Ascending aorta (tissue), 2 donors: Measurements from ENCODE around the gene BCR. TPM values are rescaled to one million over a fixed set of nuclear protein-coding genes. Genes with fewer than 3 reads are reported as not detected.

ENCODE experiments used
- DNase-seq, 2 donors: peaks; one replicate each; pipeline ENCODE4 v3.0.0-alpha.2; 2019; ENCODE audit warnings: low spot score in 2 of 2
- H3K27ac ChIP-seq, 2 donors: fragments of 200-600 bp; sonication (generic); one replicate each; pipeline ENCODE4 v1.5.1; 2016 to 2017; ENCODE audit warnings: mild to moderate bottlenecking in 1 of 2
- H3K27me3 ChIP-seq: fragments of 200-600 bp; sonication (generic); one replicate; pipeline ENCODE4 v1.5.1; 2017
- H3K36me3 ChIP-seq, 2 donors: fragments of 200-600 bp; sonication (generic); one replicate each; pipeline ENCODE4 v1.5.1; 2016
- H3K4me1 ChIP-seq, 2 donors: fragments of 200-600 bp; sonication (generic); one replicate each; pipeline ENCODE4 v1.5.1; 2016 to 2017; ENCODE audit warnings: mild to moderate bottlenecking in 1 of 2
- H3K4me3 ChIP-seq, 2 donors: fragments of 200-600 bp; sonication (generic); one replicate each; pipeline ENCODE4 v1.5.1; 2016 to 2017; ENCODE audit warnings: mild to moderate bottlenecking in 1 of 2
- H3K9me3 ChIP-seq, 2 donors: fragments of 200-600 bp; sonication (generic); one replicate each; pipeline ENCODE4 v1.5.1; 2016
- intact Hi-C: fragments of 100-400 bp; cut with DNase I; formaldehyde crosslinking; loops from one replicate; pipeline ENCODE4 v1.15.1; 2023
- total RNA-seq: library from RNA; depleted of rRNA; stranded (reverse); fragments of >200 nt; gene quantifications from one replicate; pipeline ENCODE4 v1.1.0, GENCODE V29; 2016
- TF ChIP-seq, protein P1 (sequence below), 3 experiments: fragments of 200-600 bp in 2 of 3; fragments of 450-650 bp in 1 of 3; sonication (generic) in 2 of 3; IDR thresholded peaks; one replicate each; pipeline ENCODE4 v1.5.1; 2016 to 2019; ENCODE audit warnings: antibody characterized with exemption in 3 of 3, mild to moderate bottlenecking in 1 of 3, moderate library complexity in 1 of 3

The BCR gene
- total RNA-seq, 1 donor from 2014 or later, result 216 TPM

DNA sequence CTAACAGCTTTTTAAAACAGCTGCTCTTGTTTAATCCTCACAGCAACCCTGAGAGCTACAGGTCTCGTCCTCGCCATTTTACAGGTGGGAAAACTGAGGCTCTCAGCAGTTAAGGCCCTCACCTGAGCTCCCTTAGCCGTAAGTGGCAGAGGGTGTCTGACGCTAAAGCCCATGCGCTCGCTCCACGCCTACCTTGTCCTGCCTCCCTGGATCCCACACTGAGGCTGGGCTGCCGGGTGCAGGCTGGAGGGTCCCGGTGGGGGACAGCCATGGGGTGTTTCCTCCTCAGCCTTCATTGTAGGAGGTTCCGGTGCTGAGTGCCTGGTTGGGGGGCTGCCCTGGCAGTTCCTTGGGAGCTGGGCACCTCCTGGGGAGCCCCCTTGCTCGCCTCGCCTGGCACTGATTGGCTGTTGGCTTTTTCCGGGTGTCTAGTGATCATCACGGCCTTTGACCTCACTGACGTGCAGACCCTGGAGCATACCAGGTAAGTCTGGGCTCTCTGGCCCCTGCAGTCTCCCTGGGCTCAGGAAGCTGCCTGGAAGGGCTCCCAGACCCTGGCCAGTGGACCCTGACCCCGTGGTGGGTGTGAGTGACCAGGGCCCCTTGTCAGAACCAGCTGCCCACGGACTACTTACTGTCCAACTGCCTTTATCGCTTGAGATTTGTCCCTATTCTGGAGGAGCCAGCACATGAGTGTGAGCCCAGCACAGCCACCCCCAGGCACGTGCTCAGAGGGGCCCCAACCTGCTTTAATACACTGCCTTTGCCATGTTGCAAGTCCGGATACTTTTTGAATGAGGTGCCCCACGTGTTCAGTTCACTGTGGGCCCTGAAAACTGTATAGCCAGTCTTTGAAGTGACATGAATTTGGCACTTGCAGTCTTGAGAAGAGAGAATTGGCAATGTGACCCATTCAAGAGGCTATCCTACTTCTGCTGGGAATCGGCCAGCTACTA, 22.5 kb upstream of the BCR start:
- Histone ChIP-seq H3K27ac (no peak overlapping the region), H3K27me3 (no peaks in the 10 kb centered on the region), H3K36me3 (peaks cover 2 to 7% of the 10 kb centered on the region in 2 donors), H3K4me1 (no peaks in the 10 kb centered on the region), H3K4me3 (no peak overlapping the region), H3K9me3 (no peaks in the 10 kb centered on the region)
- TF ChIP-seq, protein P1, sequence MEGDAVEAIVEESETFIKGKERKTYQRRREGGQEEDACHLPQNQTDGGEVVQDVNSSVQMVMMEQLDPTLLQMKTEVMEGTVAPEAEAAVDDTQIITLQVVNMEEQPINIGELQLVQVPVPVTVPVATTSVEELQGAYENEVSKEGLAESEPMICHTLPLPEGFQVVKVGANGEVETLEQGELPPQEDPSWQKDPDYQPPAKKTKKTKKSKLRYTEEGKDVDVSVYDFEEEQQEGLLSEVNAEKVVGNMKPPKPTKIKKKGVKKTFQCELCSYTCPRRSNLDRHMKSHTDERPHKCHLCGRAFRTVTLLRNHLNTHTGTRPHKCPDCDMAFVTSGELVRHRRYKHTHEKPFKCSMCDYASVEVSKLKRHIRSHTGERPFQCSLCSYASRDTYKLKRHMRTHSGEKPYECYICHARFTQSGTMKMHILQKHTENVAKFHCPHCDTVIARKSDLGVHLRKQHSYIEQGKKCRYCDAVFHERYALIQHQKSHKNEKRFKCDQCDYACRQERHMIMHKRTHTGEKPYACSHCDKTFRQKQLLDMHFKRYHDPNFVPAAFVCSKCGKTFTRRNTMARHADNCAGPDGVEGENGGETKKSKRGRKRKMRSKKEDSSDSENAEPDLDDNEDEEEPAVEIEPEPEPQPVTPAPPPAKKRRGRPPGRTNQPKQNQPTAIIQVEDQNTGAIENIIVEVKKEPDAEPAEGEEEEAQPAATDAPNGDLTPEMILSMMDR (IDR thresholded peaks at IDR 0.05), result no peak
- intact Hi-C loops, result no loop called here
- DNase-seq, result no peak

DNA sequence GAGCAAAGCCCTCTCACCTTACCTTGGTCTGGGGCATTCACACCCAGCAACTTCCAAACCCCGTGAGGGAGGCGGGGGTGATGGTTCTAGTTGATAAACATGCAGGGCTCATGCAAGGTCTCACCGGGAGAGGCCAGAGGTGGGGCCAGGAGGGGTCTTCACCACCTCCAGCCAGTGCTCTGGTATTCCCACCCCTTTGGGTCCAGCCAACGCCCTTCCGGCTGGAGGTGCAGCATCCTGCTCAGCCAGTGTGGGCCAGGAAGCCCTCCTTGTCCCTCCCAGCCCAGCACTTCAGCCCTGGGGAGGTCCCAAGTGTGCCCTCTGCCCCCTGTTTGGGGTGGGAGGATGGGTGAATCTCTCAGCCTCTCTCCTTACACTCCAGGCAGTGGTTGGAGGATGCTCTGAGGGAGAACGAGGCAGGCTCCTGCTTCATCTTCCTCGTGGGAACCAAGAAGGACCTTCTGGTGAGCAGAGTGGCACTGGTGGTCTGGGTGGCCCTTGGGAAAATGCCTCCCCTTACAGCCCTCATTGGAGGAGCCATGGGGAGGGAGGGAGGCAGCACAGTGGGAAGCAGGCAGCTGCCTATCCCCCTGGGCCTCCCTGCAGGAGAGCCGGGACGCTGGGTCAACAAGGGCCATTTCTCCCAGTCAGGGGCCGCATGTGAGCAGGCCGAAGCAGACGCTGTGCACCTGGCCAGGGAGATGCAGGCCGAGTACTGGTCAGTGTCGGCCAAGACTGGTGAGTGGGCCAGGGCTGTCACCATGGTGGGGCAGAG, 21.6 kb upstream of the BCR start:
- TF ChIP-seq, protein P1 (IDR thresholded peaks at IDR 0.05), result no peak
- Histone ChIP-seq H3K27me3 (no peaks in the 10 kb centered on the region), H3K4me1 (no peaks in the 10 kb centered on the region), H3K27ac (no peak overlapping the region), H3K9me3 (no peaks in the 10 kb centered on the region), H3K4me3 (no peak overlapping the region), H3K36me3 (peaks cover 0 to 7% of the 10 kb centered on the region in 2 donors)
- intact Hi-C loops, result no loop called here
- DNase-seq, result no peak

DNA sequence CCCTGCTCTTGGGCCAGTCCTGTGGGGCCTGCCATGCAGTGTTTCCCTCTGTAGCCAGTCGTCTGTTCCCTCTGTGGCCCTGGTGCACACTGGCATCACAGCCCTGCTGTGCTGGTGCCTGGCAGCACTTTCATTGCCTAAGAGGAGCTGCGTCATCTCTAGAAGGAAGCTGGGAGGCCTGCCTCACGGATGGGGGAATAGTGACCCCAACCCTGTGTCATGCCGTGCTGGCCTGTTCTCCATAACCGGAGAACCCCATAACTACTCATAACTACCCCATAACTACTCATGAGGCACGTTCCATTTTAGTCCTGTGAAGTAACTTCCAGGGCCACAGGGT, 21.0 kb upstream of the BCR start:
- no peaks in the 10 kb centered on the region for H3K9me3 ChIP-seq
- no peak overlapping the region for H3K27ac ChIP-seq
- no peaks in the 10 kb centered on the region for H3K27me3 ChIP-seq
- H3K4me3 ChIP-seq, result no peak overlapping the region
- TF ChIP-seq, protein P1 (IDR thresholded peaks at IDR 0.05), result no peak
- intact Hi-C loops, result no loop called here
- H3K4me1 ChIP-seq, result no peaks in the 10 kb centered on the region
- peaks cover 0 to 7% of the 10 kb centered on the region in 2 donors for H3K36me3 ChIP-seq
- no peak for DNase-seq

DNA sequence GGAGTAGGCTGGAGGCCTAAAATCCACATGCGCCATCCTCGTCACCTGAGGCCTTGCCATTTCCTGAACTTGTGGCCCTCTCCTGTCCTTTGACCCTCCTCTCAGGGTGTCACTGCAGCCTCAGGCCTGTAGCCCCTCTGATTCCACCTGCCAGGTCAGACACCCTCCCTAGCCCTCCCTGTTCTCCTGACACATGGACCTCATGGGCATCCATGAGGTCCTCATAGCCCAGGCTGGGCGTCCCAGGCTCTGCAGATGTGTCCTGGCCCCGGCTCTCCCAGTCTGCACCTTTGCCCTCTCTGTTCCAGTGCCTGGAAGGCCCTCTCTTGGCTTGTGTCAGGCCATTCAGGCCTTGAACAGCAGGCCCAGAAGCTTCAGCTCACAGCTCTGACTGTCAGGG, 19.3 kb upstream of the BCR start:
- peaks cover 0 to 7% of the 10 kb centered on the region in 2 donors for H3K36me3 ChIP-seq
- no peak overlapping the region for H3K27ac ChIP-seq
- DNase-seq, result no peak
- no peaks in the 10 kb centered on the region for H3K9me3 ChIP-seq
- no peaks in the 10 kb centered on the region for H3K4me1 ChIP-seq
- TF ChIP-seq, protein P1 (IDR thresholded peaks at IDR 0.05), result no peak
- no peak overlapping the region for H3K4me3 ChIP-seq
- H3K27me3 ChIP-seq, result no peaks in the 10 kb centered on the region
- intact Hi-C loops, result no loop called here

DNA sequence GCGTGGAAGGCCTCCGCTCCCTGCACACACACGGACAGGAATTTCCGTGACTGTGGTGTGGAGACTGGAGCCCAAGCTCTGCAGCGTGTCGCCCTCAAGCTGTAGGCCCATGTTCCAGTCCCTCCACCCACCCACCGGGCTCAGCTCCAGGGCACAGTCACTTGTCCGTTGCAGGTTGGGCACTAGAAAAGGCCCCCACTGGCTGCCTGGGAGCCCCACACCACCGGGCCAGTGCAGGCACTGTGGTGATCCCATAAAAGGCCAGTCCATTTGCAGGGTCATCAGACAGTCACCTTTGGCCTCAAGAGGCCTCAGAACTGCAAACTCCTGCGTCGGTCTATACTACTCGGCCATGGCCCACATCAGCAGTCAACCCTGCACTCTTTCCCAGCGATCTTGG, 18.7 kb upstream of the BCR start:
- Histone ChIP-seq H3K4me3 (no peak overlapping the region), H3K4me1 (no peaks in the 10 kb centered on the region), H3K36me3 (peaks cover 0 to 7% of the 10 kb centered on the region in 2 donors), H3K9me3 (no peaks in the 10 kb centered on the region), H3K27me3 (no peaks in the 10 kb centered on the region), H3K27ac (no peak overlapping the region)
- intact Hi-C loops, result no loop called here
- DNase-seq, result no peak
- TF ChIP-seq, protein P1 (IDR thresholded peaks at IDR 0.05), result no peak
